Measurements from ENCODE around the gene POFUT2. TPM values are rescaled to one million over a fixed set of nuclear protein-coding genes. Genes with fewer than 3 reads are reported as not detected.

The POFUT2 gene
- total RNA-seq, 1 donor: 35.8 TPM

DNA sequence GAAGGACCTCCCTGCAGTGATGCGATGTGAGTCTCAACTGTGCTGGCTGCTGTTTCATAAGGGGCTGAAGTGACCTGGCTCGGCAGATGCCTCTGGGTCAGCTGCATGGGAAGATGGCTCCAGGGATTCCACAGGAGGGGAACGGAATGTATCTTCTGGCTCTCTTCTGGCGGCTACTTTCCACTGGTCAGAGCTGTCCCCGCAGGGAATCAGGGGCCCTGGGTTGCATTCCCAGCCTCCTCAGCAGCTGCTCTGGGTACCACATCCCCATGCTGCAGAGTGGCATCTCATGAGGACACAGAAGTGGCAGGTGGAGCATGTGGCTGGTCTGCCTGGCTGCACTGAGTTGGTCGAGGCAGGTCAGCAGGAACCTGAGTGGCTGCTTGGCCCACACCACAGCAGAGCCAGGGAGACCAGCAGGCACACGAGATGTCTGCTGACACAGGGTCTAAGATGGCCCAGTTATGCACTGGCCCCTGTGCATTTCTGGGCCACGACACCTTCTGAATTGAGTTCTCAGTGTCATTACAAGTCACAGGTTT is 42.8 kb downstream of the POFUT2 start:
- H3K79me2 ChIP-seq (ENCODE audit: insufficient read depth, low read length): no peaks in the 10 kb centered on the region
- H3K27me3 ChIP-seq (ENCODE audit: insufficient read depth, low read length): peaks cover 28% of the 10 kb centered on the region
- no peaks in the 10 kb centered on the region for H4K20me1 ChIP-seq (ENCODE audit: insufficient read depth, low read length)
- H3K27ac ChIP-seq (ENCODE audit: low read depth, low read length): no peak overlapping the region
- H2AFZ ChIP-seq (ENCODE audit: low read length): no peak overlapping the region
- peak; percentile 38 for DNase-seq (ENCODE audit: insufficient read length, low spot score, missing footprints)
- H3K36me3 ChIP-seq (ENCODE audit: insufficient read depth, low read length): no peaks in the 10 kb centered on the region
- peaks cover 6% of the 10 kb centered on the region for H3K9me3 ChIP-seq (ENCODE audit: low read depth, low read length)
- peaks cover 10% of the 10 kb centered on the region for H3K4me1 ChIP-seq (ENCODE audit: insufficient read depth, low read length)
- TF ChIP-seq, protein P1, sequence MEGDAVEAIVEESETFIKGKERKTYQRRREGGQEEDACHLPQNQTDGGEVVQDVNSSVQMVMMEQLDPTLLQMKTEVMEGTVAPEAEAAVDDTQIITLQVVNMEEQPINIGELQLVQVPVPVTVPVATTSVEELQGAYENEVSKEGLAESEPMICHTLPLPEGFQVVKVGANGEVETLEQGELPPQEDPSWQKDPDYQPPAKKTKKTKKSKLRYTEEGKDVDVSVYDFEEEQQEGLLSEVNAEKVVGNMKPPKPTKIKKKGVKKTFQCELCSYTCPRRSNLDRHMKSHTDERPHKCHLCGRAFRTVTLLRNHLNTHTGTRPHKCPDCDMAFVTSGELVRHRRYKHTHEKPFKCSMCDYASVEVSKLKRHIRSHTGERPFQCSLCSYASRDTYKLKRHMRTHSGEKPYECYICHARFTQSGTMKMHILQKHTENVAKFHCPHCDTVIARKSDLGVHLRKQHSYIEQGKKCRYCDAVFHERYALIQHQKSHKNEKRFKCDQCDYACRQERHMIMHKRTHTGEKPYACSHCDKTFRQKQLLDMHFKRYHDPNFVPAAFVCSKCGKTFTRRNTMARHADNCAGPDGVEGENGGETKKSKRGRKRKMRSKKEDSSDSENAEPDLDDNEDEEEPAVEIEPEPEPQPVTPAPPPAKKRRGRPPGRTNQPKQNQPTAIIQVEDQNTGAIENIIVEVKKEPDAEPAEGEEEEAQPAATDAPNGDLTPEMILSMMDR (IDR thresholded peaks at IDR 0.05; ENCODE audit: extremely low read depth, low read depth, low read length): no peak
- no peak overlapping the region for H3K4me2 ChIP-seq (ENCODE audit: insufficient read depth, low read length)
- H3K4me3 ChIP-seq (ENCODE audit: insufficient read depth, low read length): no peak overlapping the region

DNA sequence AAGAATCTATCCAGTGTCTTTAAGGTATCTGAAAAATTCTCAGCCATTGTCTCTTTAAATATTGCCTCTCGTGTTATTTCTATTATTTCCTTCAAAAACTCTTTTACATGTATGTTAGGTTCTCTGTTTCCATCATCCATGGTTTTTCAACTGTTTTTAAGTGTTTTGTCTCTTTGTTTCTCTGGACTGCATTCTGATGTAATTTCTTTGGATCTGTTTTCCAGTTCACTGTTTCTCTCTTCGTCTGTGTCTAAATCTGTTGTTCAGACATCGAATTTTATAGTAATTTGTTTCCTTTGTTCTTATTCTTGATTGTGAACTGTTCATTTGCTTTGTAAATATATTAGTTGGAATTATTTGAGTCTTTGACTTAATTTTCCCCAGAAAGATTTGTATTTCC is 44.1 kb downstream of the POFUT2 start:
- TF ChIP-seq, protein P1 (IDR thresholded peaks at IDR 0.05; ENCODE audit: extremely low read depth, low read depth, low read length): no peak
- H3K36me3 ChIP-seq (ENCODE audit: insufficient read depth, low read length): no peaks in the 10 kb centered on the region

DNA sequence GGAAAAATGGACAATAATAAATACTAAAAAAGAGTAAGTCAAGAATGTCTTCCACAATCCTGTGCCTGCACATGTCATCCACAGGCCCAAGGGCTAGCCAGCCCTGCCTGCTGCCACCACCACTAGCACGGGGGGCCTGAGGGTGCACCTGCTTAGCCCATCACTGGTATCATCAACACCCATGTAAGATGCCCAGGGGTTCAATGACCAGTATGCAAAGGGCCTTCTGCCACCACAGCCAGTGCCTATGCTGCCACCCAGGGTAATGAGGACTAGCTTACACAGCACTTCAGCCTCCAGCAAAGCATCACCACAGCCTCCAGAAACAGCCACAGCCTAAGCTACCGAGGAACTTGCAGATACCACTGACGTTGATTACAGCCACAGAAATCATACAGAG is 46.3 kb downstream of the POFUT2 start:
- Histone ChIP-seq H3K27ac (ENCODE audit: low read depth, low read length) (no peak overlapping the region), H3K79me2 (ENCODE audit: insufficient read depth, low read length) (no peaks in the 10 kb centered on the region), H3K4me1 (ENCODE audit: insufficient read depth, low read length) (no peaks in the 10 kb centered on the region), H3K9me3 (ENCODE audit: low read depth, low read length) (peaks cover 6% of the 10 kb centered on the region), H3K4me3 (ENCODE audit: insufficient read depth, low read length) (no peak overlapping the region), H4K20me1 (ENCODE audit: insufficient read depth, low read length) (no peaks in the 10 kb centered on the region), H3K27me3 (ENCODE audit: insufficient read depth, low read length) (peaks cover 28% of the 10 kb centered on the region), H3K4me2 (ENCODE audit: insufficient read depth, low read length) (no peak overlapping the region), H3K36me3 (ENCODE audit: insufficient read depth, low read length) (no peaks in the 10 kb centered on the region), H2AFZ (ENCODE audit: low read length) (no peak overlapping the region)
- peak; percentile 56 for DNase-seq (ENCODE audit: insufficient read length, low spot score, missing footprints)
- TF ChIP-seq, protein P1 (IDR thresholded peaks at IDR 0.05; ENCODE audit: extremely low read depth, low read depth, low read length): no peak

More for the DNA sequence above, 44.1 kb downstream of the POFUT2 start:
- H3K27me3 ChIP-seq (ENCODE audit: insufficient read depth, low read length): peaks cover 27% of the 10 kb centered on the region
- DNase-seq (ENCODE audit: insufficient read length, low spot score, missing footprints): no peak
- peaks cover 6% of the 10 kb centered on the region for H3K9me3 ChIP-seq (ENCODE audit: low read depth, low read length)
- peaks cover 3% of the 10 kb centered on the region for H3K4me1 ChIP-seq (ENCODE audit: insufficient read depth, low read length)
- no peaks in the 10 kb centered on the region for H3K79me2 ChIP-seq (ENCODE audit: insufficient read depth, low read length)
- H3K27ac ChIP-seq (ENCODE audit: low read depth, low read length): no peak overlapping the region
- no peak overlapping the region for H2AFZ ChIP-seq (ENCODE audit: low read length)
- no peak overlapping the region for H3K4me3 ChIP-seq (ENCODE audit: insufficient read depth, low read length)
- no peak overlapping the region for H3K4me2 ChIP-seq (ENCODE audit: insufficient read depth, low read length)
- H4K20me1 ChIP-seq (ENCODE audit: insufficient read depth, low read length): no peaks in the 10 kb centered on the region

DNA sequence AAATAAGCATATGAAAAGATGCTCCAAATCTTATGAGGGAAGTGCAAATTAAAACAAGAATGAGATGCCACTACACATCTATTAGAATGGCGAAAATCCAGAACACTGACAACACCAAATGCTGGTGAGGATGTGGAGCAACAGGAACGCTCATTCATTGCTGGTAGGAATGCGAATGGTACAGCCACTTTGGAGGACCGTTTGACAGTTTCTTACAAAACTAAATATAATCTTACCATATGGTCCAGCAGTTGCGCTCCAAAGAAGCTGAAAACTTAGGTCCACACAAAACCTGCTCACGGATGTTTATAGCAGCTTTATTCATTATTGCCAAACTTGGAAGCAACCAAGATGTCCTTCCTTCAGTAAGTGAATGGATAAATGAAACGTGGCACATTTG is 50.3 kb downstream of the POFUT2 start:
- H3K36me3 ChIP-seq (ENCODE audit: insufficient read depth, low read length): no peaks in the 10 kb centered on the region
- H3K4me1 ChIP-seq (ENCODE audit: insufficient read depth, low read length): no peaks in the 10 kb centered on the region
- no peak overlapping the region for H2AFZ ChIP-seq (ENCODE audit: low read length)
- DNase-seq (ENCODE audit: insufficient read length, low spot score, missing footprints): no peak
- H3K4me3 ChIP-seq (ENCODE audit: insufficient read depth, low read length): no peak overlapping the region
- no peak overlapping the region for H3K4me2 ChIP-seq (ENCODE audit: insufficient read depth, low read length)
- no peaks in the 10 kb centered on the region for H4K20me1 ChIP-seq (ENCODE audit: insufficient read depth, low read length)
- H3K9me3 ChIP-seq (ENCODE audit: low read depth, low read length): no peaks in the 10 kb centered on the region
- H3K27me3 ChIP-seq (ENCODE audit: insufficient read depth, low read length): peaks cover 59% of the 10 kb centered on the region
- TF ChIP-seq, protein P1 (IDR thresholded peaks at IDR 0.05; ENCODE audit: extremely low read depth, low read depth, low read length): no peak
- H3K79me2 ChIP-seq (ENCODE audit: insufficient read depth, low read length): no peaks in the 10 kb centered on the region
- H3K27ac ChIP-seq (ENCODE audit: low read depth, low read length): no peak overlapping the region

All from osteoblast (primary cell).